HG02678 (cell line): ENCODE data around the gene EVI5L.

Source experiments
- ATAC-seq: cut with Tn5 transposase; IDR thresholded peaks from one replicate; pipeline ENCODE4 v1.9.1; 2021; ENCODE audit warnings: mild to moderate bottlenecking, moderate library complexity; ENCODE audit not compliant: unreplicated experiment

EVI5L gene

DNA sequence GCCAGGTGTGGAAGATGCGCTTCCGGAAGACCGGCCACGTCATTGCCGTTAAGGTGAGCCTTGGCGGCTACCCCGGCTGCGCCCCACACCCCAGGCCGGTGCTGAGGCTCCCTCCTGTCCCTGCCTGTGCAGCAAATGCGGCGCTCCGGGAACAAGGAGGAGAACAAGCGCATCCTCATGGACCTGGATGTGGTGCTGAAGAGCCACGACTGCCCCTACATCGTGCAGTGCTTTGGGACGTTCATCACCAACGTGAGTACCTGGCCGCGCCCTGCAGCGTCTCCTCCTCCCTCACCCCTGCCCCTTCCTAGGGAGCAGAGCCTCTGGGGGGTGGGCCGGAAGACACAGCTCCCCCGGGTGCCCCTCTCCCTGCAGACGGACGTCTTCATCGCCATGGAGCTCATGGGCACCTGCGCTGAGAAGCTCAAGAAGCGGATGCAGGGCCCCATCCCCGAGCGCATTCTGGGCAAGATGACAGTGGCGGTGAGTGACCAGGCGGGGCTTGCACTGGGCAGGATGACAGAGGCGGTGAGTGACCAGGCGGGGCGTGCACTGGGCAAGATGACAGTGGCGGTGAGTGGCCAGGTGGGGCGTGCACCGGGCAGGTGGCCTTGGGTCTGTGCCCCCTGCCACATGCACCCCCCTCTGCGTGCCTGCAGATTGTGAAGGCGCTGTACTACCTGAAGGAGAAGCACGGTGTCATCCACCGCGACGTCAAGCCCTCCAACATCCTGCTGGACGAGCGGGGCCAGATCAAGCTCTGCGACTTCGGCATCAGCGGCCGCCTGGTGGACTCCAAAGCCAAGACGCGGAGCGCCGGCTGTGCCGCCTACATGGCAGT is 80.5 kb downstream of the EVI5L start:
- no peak for ATAC-seq

DNA sequence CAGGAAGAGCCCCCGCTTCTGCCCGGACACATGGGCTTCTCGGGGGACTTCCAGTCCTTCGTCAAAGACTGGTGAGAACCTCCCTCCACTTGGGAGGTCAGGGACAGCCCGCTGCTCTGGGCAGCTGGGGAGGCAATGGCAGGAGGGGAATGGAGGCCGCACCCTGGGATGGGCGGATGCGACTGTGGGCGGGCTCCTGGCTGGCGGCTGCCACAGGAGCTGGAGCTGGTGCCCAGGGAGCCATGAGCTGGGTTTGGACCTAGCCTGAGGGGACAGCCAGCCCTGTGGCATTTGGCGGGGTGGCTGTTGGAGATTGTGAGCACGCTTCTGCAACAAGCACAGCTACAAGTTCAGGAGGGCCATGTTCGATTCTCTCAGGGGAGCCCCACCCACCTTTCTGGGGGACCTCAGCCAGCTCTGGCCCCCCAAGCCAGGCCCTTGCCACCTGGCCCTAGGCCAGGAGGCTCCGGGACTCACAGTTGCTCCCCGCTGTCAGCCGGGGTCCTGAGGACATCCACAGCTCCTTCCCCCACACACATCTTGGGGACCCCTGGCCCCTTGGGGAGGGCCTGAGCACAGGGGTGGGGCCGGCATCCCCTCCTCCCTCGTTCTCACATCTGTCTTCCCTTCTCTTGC is 81.6 kb downstream of the EVI5L start:
- no peak for ATAC-seq

DNA sequence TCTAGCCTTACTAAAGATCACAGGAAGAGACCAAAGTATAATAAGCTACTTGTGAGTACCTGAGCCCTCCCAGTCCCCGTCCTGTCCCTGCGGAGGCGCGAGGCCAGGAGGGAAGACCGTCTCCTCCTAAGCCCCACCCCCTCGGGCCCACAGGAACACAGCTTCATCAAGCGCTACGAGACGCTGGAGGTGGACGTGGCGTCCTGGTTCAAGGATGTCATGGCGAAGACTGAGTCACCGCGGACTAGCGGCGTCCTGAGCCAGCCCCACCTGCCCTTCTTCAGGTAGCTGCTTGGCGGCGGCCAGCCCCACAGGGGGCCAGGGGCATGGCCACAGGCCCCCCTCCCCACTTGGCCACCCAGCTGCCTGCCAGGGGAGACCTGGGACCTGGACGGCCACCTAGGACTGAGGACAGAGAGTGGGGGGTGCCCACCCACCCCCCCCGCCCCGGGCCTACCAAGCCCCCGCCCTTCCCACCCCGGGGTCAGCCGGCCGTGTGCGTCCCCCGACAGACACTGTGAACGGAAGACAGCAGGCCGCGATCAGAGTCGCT is 82.2 kb downstream of the EVI5L start:
- no peak for ATAC-seq

DNA sequence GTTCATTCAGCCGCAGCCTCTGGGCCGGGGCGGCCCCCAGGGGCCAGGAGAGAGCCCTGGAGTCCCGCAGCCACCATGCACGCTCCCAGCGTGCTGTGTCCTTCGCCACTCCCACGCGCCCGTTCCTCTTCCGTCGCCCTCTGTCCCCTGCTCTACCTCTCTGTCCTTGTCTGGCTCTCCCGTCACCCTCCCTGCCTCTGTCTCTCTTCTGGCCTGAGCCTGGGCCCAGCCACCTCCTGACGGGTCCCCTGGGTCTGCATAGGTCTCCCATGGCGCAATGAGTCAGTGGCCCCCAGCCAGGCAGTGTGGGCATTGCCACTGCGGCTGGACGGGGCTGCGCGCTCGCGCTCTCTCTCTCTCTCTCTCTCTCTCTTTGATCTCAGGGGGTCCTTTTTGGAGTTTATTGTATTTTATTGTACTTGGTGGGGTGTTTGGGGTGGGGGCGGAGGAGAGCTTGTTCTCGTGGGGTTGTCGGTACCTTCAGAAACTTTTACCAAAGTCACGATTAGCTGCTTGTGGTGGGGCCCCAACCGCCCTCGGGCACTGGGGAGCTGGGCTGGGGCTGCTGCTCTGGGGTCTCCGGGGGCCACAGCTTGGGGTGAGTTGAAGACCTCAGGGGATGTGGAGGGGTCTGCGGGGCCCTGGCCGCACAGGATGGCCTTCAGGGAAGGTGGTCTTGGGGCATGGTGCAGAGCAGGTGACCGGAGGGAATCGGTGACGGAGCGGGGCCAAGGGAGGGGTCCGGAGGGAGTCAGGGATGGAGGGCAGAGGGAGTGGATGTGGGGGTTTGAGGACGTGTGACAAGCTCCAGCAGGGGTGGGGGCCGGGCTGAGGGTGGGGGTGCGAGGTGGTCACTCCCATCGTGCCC is 82.9 kb downstream of the EVI5L start:
- ATAC-seq, result no peak

DNA sequence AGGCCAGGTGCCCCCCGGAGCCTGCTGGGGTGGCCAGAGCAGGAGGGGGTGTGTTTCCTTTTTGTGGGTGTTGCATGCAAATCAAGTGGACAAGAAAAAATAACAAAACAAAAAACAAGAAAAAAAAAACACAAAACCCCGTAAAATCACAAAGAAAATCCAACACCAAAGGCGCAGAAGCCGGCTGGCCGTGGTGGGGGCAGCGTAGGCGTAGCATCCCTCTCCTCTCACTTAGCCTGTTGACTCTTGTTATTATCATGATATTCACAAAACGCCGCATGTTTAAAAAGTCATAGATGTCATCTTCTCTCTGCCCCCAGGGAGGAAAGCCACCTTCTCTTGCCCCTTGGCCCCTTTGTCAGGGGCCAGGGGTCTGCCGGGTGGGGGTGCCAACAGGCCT is 83.6 kb downstream of the EVI5L start:
- no peak for ATAC-seq

DNA sequence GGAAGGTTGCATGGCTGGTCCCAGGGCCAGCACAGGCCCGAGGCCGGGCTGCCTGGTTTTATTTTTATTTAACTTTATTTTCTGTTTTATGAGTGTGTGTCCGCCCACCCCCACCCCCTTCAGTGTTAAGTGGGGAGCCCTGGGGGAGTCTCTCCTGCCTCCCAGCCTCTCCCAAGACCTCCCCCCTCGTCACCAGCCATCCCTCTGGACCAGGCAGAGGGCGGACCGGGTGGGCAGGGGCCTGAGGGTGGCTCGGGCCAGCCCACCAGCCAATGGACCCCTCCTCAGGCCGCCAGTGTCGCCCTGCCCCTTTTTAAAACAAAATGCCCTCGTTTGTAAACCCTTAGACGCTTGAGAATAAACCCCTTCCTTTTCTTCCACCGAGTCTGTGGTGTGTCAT is 84.1 kb downstream of the EVI5L start:
- no peak for ATAC-seq
